Ishikawa (cell line): Measurements from ENCODE around the gene SFTPD.

Experiments used
- CEBPB ChIP-seq: IDR thresholded peaks from 2 replicates; pipeline ENCODE4 v1.6.1; 2012
- CREB1 ChIP-seq: IDR thresholded peaks from 2 replicates; pipeline ENCODE4 v1.6.1; 2012; ENCODE audit warnings: low read depth
- EGR1 ChIP-seq: IDR thresholded peaks from 2 replicates; pipeline ENCODE4 v1.6.1; 2012
- EP300 ChIP-seq: IDR thresholded peaks from 2 replicates; pipeline ENCODE4 v1.6.1; 2012; ENCODE audit warnings: borderline replicate concordance
- FOXM1 ChIP-seq: IDR thresholded peaks from 2 replicates; pipeline ENCODE4 v1.6.1; 2012; ENCODE audit warnings: low read depth, borderline replicate concordance
- NFIC ChIP-seq: IDR thresholded peaks from 2 replicates; pipeline ENCODE4 v1.6.1; 2012
- RAD21 ChIP-seq: IDR thresholded peaks from 2 replicates; pipeline ENCODE4 v1.6.1; 2012; ENCODE audit warnings: low read depth
- TAF1 ChIP-seq: IDR thresholded peaks from 2 replicates; pipeline ENCODE4 v1.6.1; 2012; ENCODE audit warnings: low read depth, mild to moderate bottlenecking
- TCF12 ChIP-seq: IDR thresholded peaks from 2 replicates; pipeline ENCODE4 v1.6.1; 2012; ENCODE audit warnings: low read depth
- TEAD4 ChIP-seq: IDR thresholded peaks from 2 replicates; pipeline ENCODE4 v1.6.1; 2012
- YY1 ChIP-seq: IDR thresholded peaks from 2 replicates; pipeline ENCODE4 v1.6.1; 2012; ENCODE audit warnings: low read depth
- ZBTB7A ChIP-seq: IDR thresholded peaks from 2 replicates; pipeline ENCODE4 v1.6.1; 2012; ENCODE audit warnings: low read depth
- TF ChIP-seq, protein P1 (sequence below): IDR thresholded peaks from 2 replicates; pipeline ENCODE4 v1.6.1; 2012; ENCODE audit warnings: low read depth, mild to moderate bottlenecking
- TF ChIP-seq, protein P2 (sequence below): IDR thresholded peaks from 2 replicates; pipeline ENCODE4 v1.6.1; 2012
- TF ChIP-seq, protein P3 (sequence below): IDR thresholded peaks from 2 replicates; pipeline ENCODE4 v1.6.1; 2012

The SFTPD gene

DNA sequence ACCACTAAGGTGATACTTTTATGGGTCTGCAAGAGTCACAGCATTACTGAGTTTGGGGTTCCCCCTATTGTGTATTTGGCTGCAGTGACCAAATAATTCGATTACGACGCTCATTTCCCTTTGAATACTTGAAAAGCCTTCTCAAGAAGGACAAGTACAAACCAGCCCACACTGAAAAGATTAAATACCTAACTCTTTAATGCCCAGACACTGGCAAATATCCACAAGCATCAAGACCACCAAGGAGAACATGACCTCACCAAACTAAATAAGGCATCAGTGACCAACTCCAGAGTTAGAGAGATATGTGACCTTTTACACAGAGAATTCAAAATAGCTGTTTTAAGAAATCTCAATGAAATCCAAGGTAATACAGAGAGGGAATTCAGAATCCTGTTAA is 31.8 kb upstream of the SFTPD start:
- no peak for TF ChIP-seq RAD21
- TF ChIP-seq TAF1, result no peak
- no peak for TF ChIP-seq EGR1
- no peak for TF ChIP-seq ZBTB7A
- TF ChIP-seq, protein P1, sequence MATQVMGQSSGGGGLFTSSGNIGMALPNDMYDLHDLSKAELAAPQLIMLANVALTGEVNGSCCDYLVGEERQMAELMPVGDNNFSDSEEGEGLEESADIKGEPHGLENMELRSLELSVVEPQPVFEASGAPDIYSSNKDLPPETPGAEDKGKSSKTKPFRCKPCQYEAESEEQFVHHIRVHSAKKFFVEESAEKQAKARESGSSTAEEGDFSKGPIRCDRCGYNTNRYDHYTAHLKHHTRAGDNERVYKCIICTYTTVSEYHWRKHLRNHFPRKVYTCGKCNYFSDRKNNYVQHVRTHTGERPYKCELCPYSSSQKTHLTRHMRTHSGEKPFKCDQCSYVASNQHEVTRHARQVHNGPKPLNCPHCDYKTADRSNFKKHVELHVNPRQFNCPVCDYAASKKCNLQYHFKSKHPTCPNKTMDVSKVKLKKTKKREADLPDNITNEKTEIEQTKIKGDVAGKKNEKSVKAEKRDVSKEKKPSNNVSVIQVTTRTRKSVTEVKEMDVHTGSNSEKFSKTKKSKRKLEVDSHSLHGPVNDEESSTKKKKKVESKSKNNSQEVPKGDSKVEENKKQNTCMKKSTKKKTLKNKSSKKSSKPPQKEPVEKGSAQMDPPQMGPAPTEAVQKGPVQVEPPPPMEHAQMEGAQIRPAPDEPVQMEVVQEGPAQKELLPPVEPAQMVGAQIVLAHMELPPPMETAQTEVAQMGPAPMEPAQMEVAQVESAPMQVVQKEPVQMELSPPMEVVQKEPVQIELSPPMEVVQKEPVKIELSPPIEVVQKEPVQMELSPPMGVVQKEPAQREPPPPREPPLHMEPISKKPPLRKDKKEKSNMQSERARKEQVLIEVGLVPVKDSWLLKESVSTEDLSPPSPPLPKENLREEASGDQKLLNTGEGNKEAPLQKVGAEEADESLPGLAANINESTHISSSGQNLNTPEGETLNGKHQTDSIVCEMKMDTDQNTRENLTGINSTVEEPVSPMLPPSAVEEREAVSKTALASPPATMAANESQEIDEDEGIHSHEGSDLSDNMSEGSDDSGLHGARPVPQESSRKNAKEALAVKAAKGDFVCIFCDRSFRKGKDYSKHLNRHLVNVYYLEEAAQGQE, result no peak
- no peak for TF ChIP-seq CEBPB
- no peak for TF ChIP-seq FOXM1
- no peak for TF ChIP-seq CREB1
- TF ChIP-seq YY1, result no peak
- no peak for TF ChIP-seq TEAD4
- no peak for TF ChIP-seq EP300
- TF ChIP-seq NFIC, result no peak
- TF ChIP-seq, protein P2, sequence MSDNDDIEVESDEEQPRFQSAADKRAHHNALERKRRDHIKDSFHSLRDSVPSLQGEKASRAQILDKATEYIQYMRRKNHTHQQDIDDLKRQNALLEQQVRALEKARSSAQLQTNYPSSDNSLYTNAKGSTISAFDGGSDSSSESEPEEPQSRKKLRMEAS, result no peak
- TF ChIP-seq TCF12, result no peak
- TF ChIP-seq, protein P3, sequence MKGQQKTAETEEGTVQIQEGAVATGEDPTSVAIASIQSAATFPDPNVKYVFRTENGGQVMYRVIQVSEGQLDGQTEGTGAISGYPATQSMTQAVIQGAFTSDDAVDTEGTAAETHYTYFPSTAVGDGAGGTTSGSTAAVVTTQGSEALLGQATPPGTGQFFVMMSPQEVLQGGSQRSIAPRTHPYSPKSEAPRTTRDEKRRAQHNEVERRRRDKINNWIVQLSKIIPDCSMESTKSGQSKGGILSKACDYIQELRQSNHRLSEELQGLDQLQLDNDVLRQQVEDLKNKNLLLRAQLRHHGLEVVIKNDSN, result no peak

DNA sequence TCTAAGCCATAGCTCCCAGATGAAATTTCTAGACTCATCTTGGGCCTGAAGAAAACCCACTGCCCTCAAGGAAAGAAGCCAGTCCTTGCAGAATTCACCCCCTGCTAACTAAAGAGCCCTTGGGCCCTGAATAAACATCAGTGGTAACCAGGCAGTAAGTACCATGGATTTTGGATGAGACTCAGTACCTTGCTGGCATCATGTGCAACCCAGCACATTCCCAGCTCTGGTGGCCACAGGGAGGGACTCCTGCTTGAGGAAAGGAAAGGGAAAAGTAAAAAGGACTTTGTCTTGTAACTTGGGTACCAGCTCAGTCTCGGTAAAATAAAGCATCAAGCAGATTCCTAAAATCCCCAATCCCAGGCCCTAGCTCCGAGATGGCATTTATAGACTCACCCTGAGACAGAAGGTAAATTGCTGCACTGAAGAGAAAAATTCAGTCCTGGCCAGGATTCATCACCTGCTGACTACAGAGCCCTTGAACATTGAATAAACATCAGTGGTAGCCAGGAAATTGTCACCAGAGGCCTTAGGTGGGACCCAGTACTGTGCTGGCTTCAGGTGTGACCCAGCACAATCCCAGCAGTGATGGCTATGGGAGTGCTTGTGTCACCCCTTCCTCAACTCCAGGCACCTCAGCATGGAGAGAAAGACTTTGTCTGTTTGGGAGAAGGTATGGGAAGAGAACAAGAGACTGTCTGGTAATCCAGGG is 31.2 kb upstream of the SFTPD start:
- TF ChIP-seq FOXM1, result no peak
- TF ChIP-seq, protein P3, result no peak
- TF ChIP-seq RAD21, result no peak

DNA sequence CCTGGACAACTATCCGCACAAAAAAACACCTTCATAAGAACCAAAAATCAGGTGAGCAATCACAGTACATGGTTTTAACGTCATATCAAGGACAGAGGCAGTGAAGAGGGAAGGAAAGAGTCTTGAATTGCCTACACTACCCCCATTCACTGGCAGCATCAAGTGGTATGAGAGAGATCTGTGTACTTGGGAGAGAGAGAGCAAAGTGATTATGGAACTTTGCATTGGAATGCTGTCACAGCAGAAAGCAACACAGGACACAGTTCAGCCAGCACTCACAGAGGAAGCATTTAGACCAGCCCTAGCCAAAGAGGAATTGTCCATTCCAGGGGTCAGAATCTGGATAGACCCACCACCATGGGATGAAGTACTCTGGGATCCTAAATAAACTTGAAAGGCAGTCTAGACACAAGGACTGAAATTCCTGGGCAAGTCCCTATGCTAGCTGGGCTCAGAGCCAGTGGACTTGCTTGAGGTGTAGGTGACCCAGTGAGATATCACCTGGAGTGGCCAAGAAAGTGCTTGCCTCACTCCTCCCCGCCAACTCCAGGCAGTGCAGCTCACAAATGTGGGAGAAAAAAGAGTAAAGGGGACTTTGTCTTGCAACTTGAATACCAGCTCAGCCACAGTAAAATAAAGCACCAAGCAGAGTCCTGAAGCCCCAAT is 30.5 kb upstream of the SFTPD start:
- no peak for TF ChIP-seq CEBPB
- no peak for TF ChIP-seq CREB1
- TF ChIP-seq TEAD4, result no peak
- no peak for TF ChIP-seq EGR1
- no peak for TF ChIP-seq FOXM1
- no peak for TF ChIP-seq YY1
- TF ChIP-seq TAF1, result no peak
- TF ChIP-seq, protein P3, result no peak
- TF ChIP-seq, protein P2, result no peak
- no peak for TF ChIP-seq EP300
- TF ChIP-seq TCF12, result no peak
- TF ChIP-seq RAD21, result no peak
- no peak for TF ChIP-seq NFIC
- no peak for TF ChIP-seq ZBTB7A
- TF ChIP-seq, protein P1, result no peak

DNA sequence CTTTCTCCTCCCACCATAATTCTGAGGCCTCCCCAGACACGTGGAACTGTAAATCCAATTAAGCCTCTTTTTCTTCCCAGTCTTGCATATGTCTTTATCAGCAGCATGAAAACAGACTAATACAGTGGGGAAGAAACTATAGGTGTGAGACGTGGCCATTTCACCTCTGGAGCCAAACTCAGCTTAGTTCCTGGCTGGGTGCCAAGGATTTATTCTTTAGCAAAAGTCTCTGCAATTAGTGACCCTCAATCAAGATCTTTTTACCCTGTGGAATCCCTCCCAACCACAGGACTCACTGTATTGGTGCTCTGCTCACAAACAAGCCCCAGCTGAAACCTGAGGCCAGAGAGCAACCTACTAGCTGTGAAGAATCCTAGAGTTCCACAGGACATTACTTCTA is 28.1 kb upstream of the SFTPD start:
- TF ChIP-seq CEBPB (no peak), NFIC (peak; percentile 65), TEAD4 (no peak), EGR1 (no peak), FOXM1 (no peak), CREB1 (no peak)

DNA sequence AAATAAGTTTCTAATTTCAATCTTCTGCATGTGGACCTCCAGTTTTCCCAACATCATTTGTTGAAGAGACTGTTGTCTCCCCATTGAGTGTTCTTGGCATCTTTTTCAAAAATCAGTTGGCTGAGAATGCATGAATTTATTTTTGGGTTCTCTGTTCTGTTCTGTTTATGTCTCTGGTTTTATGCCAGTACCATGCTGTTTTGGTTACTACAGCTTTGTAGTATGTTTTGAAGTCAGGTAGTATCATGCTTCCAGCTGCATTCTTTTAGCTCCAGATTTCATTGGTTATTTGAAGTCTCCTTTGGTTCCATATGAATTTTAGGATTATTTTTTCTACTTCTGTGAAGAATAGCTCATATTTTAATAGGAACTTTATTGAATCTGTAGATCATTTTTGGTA is 21.2 kb upstream of the SFTPD start:
- no peak for TF ChIP-seq NFIC
- TF ChIP-seq RAD21, result no peak
- TF ChIP-seq EP300, result no peak
- TF ChIP-seq, protein P2, result no peak
- TF ChIP-seq YY1, result no peak
- no peak for TF ChIP-seq TCF12
- TF ChIP-seq TEAD4, result no peak
- TF ChIP-seq ZBTB7A, result no peak
- no peak for TF ChIP-seq CEBPB
